Tibial nerve (tissue), 4 donors: ENCODE results near the gene ZMIZ2.

Experiments used
- CTCF ChIP-seq, 5 experiments: fragments of 200-600 bp in 3 of 5; fragments of 450-650 bp in 2 of 5; sonication (generic) in 3 of 5; IDR thresholded peaks; one replicate each; pipeline ENCODE4 v1.5.1; 2016 to 2019; ENCODE audit warnings: antibody characterized with exemption in 5 of 5, mild to moderate bottlenecking in 3 of 5, moderate library complexity in 2 of 5
- EP300 ChIP-seq, 2 donors: sonication (generic); formaldehyde crosslinking; IDR thresholded peaks; one replicate each; pipeline ENCODE4 v1.6.1; 2017; ENCODE audit warnings: antibody characterized with exemption in 2 of 2, mild to moderate bottlenecking in 1 of 2
- POLR2A ChIP-seq, 2 donors: fragments of 450-650 bp; IDR thresholded peaks; one replicate each; pipeline ENCODE4 v1.6.1; 2017; ENCODE audit warnings: antibody characterized with exemption in 2 of 2, mild to moderate bottlenecking in 2 of 2, moderate library complexity in 2 of 2

GRCh38 chr7:44711528-44711927 is 37.1 kb upstream of the ZMIZ2 start:
- TF ChIP-seq POLR2A (IDR thresholded peaks at IDR 0.05), result no peak
- no peak for TF ChIP-seq CTCF (IDR thresholded peaks at IDR 0.05)
- TF ChIP-seq EP300 (IDR thresholded peaks at IDR 0.05), result no peak
